DND-41 (cell line): ENCODE results near the gene SKIC8.

ENCODE experiments used
- ATAC-seq: fragments of 200-7000 bp; cut with Tn5 transposase; 3 replicates; pipeline ENCODE4 v1.9.1; 2021; ENCODE audit warnings: low read depth; ENCODE audit not compliant: insufficient read depth
- DNase-seq: peaks from one replicate; pipeline ENCODE4 v3.0.0-alpha.2; 2020
- H2AFZ ChIP-seq: 2 replicates; pipeline ENCODE4 v1.6.0; 2012; ENCODE audit warnings: low read depth, low read length
- H3K27ac ChIP-seq: 2 replicates; pipeline ENCODE4 v1.5.1; 2012; ENCODE audit warnings: low read length, inconsistent platforms
- H3K27me3 ChIP-seq: fragments of 200-600 bp; sonication (generic); 2 replicates; pipeline ENCODE4 v1.6.0; 2012; ENCODE audit warnings: low read length, mild to moderate bottlenecking, inconsistent platforms; ENCODE audit not compliant: insufficient read depth, poor library complexity
- H3K36me3 ChIP-seq: 2 replicates; pipeline ENCODE4 v1.5.1; 2012; ENCODE audit warnings: low read length, inconsistent platforms; ENCODE audit not compliant: insufficient read depth
- H3K4me1 ChIP-seq: 2 replicates; pipeline ENCODE4 v1.5.1; 2012; ENCODE audit warnings: mild to moderate bottlenecking, low read length; ENCODE audit not compliant: insufficient read depth
- H3K4me2 ChIP-seq: 2 replicates; pipeline ENCODE4 v1.6.0; 2012; ENCODE audit warnings: mild to moderate bottlenecking, moderate library complexity, low read length, inconsistent platforms; ENCODE audit not compliant: insufficient read depth
- H3K4me3 ChIP-seq, 2 experiments: fragments of 200-600 bp in 1 of 2; shearing (Covaris generic) in 1 of 2; 2 replicates each; pipeline ENCODE4 v1.5.1; 2012 to 2016; ENCODE audit warnings: inconsistent platforms in 2 of 2, low read length in 2 of 2, mild to moderate bottlenecking in 2 of 2, low read depth in 1 of 2, moderate library complexity in 1 of 2
- H3K79me2 ChIP-seq: 2 replicates; pipeline ENCODE4 v1.6.0; 2012; ENCODE audit warnings: low read length, inconsistent platforms; ENCODE audit not compliant: insufficient read depth
- H3K9ac ChIP-seq: 2 replicates; pipeline ENCODE4 v1.6.0; 2012; ENCODE audit warnings: low read depth, mild to moderate bottlenecking, inconsistent platforms, low read length, moderate library complexity
- H3K9me3 ChIP-seq: 2 replicates; pipeline ENCODE4 v1.5.1; 2012; ENCODE audit warnings: low read length, moderate library complexity, mild to moderate bottlenecking, inconsistent platforms; ENCODE audit not compliant: insufficient read depth, severe bottlenecking
- H4K20me1 ChIP-seq: 2 replicates; pipeline ENCODE4 v1.6.0; 2012; ENCODE audit warnings: low read length; ENCODE audit not compliant: insufficient read depth
- EZH2 ChIP-seq: IDR thresholded peaks from 3 replicates; pipeline ENCODE4 v1.6.1; 2012; ENCODE audit warnings: borderline replicate concordance, low read depth, mild to moderate bottlenecking, moderate library complexity, low read length, inconsistent platforms; ENCODE audit not compliant: severe bottlenecking
- TF ChIP-seq, protein P1 (sequence below): IDR thresholded peaks from 2 replicates; pipeline ENCODE4 v1.5.1; 2012; ENCODE audit warnings: borderline replicate concordance, low read length, moderate library complexity, mild to moderate bottlenecking; ENCODE audit not compliant: poor library complexity, severe bottlenecking; ENCODE audit errors: extremely low read depth

The SKIC8 gene

DNA sequence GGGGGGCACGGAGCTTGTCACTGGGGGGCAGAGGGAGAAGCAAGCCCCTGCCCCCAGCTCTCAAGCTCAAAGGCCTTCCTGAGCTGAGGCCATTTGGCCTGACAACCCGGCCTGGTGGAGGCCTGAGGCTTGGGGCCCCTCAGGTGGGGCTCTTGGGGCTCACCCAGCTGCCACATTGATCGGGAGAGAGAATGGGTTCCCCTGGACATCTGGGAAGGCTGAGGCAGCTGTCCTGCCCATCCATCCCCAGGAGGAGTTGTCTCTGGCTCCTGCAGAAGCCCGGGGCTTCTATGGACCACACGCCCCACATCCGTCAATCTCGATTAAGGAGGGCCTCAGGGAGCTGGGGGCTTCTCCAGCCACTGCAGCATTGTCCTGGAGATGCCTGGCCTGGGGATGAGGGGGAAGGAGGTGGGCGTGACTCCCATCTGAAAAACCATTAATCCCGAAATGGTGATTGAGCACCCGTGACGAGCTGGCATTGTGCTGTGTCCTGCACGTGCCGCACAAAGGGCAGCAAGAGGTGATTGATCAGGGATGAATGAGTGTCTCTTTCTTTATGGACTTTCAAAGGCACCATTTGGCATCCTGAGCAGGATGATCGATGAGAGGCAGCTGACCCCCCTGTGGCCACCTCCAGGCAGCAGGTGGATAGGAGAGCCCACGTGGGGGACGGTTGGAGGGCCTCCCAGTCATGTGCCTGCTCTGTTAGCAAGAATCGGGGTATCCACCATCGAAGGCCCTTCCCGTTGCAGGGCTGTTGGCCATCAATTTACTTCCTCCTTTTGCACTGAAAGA is 23.5 kb upstream of the SKIC8 start:
- no peak overlapping the region for H3K4me3 ChIP-seq
- no peak overlapping the region for H2AFZ ChIP-seq
- no peaks in the 10 kb centered on the region for H3K4me1 ChIP-seq
- TF ChIP-seq, protein P1, sequence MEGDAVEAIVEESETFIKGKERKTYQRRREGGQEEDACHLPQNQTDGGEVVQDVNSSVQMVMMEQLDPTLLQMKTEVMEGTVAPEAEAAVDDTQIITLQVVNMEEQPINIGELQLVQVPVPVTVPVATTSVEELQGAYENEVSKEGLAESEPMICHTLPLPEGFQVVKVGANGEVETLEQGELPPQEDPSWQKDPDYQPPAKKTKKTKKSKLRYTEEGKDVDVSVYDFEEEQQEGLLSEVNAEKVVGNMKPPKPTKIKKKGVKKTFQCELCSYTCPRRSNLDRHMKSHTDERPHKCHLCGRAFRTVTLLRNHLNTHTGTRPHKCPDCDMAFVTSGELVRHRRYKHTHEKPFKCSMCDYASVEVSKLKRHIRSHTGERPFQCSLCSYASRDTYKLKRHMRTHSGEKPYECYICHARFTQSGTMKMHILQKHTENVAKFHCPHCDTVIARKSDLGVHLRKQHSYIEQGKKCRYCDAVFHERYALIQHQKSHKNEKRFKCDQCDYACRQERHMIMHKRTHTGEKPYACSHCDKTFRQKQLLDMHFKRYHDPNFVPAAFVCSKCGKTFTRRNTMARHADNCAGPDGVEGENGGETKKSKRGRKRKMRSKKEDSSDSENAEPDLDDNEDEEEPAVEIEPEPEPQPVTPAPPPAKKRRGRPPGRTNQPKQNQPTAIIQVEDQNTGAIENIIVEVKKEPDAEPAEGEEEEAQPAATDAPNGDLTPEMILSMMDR, result no peak
- no peak for TF ChIP-seq EZH2
- no peak overlapping the region for H3K9ac ChIP-seq
- DNase-seq (no peak), ATAC-seq (no peak)
- no peak overlapping the region for H3K4me2 ChIP-seq
- no peak overlapping the region for H3K27ac ChIP-seq
- H3K36me3 ChIP-seq, result no peaks in the 10 kb centered on the region
- H3K9me3 ChIP-seq, result no peaks in the 10 kb centered on the region
- H3K27me3 ChIP-seq, result peaks cover 2% of the 10 kb centered on the region
- H4K20me1 ChIP-seq, result no peaks in the 10 kb centered on the region
- H3K79me2 ChIP-seq, result no peaks in the 10 kb centered on the region

DNA sequence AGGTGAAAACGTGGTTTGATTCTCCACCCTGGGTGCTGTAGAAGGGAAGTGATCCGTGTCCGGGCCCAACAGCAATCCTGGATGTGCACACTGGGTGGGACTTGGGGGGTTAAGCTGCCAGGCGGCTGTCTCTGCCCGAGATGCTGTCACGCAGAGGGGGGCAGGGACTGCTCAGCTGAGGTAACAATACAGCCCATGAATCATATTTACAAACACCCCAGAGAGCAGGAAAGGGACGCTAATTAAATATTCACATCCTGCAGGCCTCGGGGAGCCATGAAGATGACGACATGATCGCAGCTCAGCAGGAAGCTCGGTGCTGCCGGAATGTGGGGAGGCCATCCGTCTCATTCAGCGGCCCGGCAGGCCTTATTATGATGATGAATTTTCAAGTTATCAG is 22.8 kb upstream of the SKIC8 start:
- H3K79me2 ChIP-seq, result no peaks in the 10 kb centered on the region
- H3K27me3 ChIP-seq, result no peaks in the 10 kb centered on the region
- H4K20me1 ChIP-seq, result no peaks in the 10 kb centered on the region
- no peak overlapping the region for H2AFZ ChIP-seq
- H3K9me3 ChIP-seq, result no peaks in the 10 kb centered on the region
- DNase-seq, result no peak
- H3K4me2 ChIP-seq, result no peak overlapping the region
- no peaks in the 10 kb centered on the region for H3K4me1 ChIP-seq
- H3K36me3 ChIP-seq, result no peaks in the 10 kb centered on the region
- TF ChIP-seq, protein P1, result no peak
- TF ChIP-seq EZH2, result no peak
- ATAC-seq, result no peak
- no peak overlapping the region for H3K27ac ChIP-seq
- H3K4me3 ChIP-seq, result no peak overlapping the region
- H3K9ac ChIP-seq, result no peak overlapping the region

DNA sequence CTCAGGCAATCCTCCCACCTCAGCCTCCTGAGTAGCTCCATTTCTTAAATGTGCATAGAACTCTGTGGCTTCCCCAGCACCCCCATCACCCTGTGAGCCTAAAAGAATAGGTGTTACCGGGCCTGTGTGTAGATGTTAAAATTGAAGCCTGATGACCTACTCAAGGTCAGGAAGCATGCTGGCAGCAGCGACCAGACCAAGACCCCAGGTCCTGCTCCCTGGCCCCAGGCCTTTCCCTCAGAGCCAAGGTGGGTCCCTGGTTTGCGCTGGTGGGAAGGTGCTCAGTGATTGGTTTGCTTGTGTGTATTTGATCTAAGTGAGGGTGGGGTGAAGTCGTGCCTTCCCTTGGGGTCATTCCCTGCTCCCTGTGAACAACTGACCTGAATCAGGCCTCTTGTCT is 22.4 kb upstream of the SKIC8 start:
- H3K27ac ChIP-seq, result no peak overlapping the region
- H4K20me1 ChIP-seq, result no peaks in the 10 kb centered on the region
- TF ChIP-seq EZH2, result no peak
- TF ChIP-seq, protein P1, result no peak
- no peaks in the 10 kb centered on the region for H3K27me3 ChIP-seq
- no peaks in the 10 kb centered on the region for H3K4me1 ChIP-seq
- no peaks in the 10 kb centered on the region for H3K79me2 ChIP-seq
- DNase-seq (no peak), ATAC-seq (no peak)
- H2AFZ ChIP-seq, result no peak overlapping the region
- H3K36me3 ChIP-seq, result no peaks in the 10 kb centered on the region
- H3K4me3 ChIP-seq, result no peak overlapping the region
- no peak overlapping the region for H3K4me2 ChIP-seq
- no peaks in the 10 kb centered on the region for H3K9me3 ChIP-seq
- H3K9ac ChIP-seq, result no peak overlapping the region
